Upper lobe of left lung (tissue), 6 donors: ENCODE measurements around the gene ACTN4. TPM values are rescaled to one million over a fixed set of nuclear protein-coding genes. Genes with fewer than 3 reads are reported as not detected.
"Not testable (repeated sequence)": the region's sequence is repeated elsewhere in the genome, so short reads cannot be mapped to it uniquely, and the experiment has no call there.

Source experiments
- ATAC-seq, 2 donors: fragments of 200-7000 bp; cut with Tn5 transposase; one replicate each; pipeline ENCODE4 v1.9.1; 2022; ENCODE audit warnings: mild to moderate bottlenecking in 2 of 2, moderate library complexity in 2 of 2; ENCODE audit not compliant: low FRiP score in 2 of 2
- DNase-seq, 2 donors: peaks; one replicate each; pipeline ENCODE4 v3.0.0-alpha.2; 2019 to 2020
- H3K27ac ChIP-seq, 4 donors: fragments of 200-600 bp; sonication (generic); one replicate each; pipeline ENCODE4 v1.5.1; 2016 to 2019
- H3K27me3 ChIP-seq, 4 donors: fragments of 200-600 bp; sonication (generic); one replicate each; pipeline ENCODE4 v1.5.1; 2017 to 2019
- H3K36me3 ChIP-seq, 4 donors: fragments of 200-600 bp; sonication (generic); one replicate each; pipeline ENCODE4 v1.5.1; 2016 to 2019
- H3K4me1 ChIP-seq, 4 donors: fragments of 200-600 bp; sonication (generic); one replicate each; pipeline ENCODE4 v1.5.1; 2018 to 2019
- H3K4me3 ChIP-seq, 4 donors: fragments of 200-600 bp; sonication (generic); one replicate each; pipeline ENCODE4 v1.5.1; 2017 to 2019; ENCODE audit warnings: mild to moderate bottlenecking in 2 of 4, moderate library complexity in 1 of 4
- H3K9me3 ChIP-seq, 4 donors: fragments of 200-600 bp; sonication (generic); one replicate each; pipeline ENCODE4 v1.5.1; 2018 to 2019
- EP300 ChIP-seq, 4 donors: sonication (generic); formaldehyde crosslinking; IDR thresholded peaks; one replicate each; pipeline ENCODE4 v1.5.1; 2017; ENCODE audit warnings: antibody characterized with exemption in 4 of 4, control low read depth in 2 of 4
- POLR2A ChIP-seq, 4 donors: fragments of 450-650 bp; IDR thresholded peaks; one replicate each; pipeline ENCODE4 v1.5.1; 2016 to 2017; ENCODE audit warnings: antibody characterized with exemption in 4 of 4, mild to moderate bottlenecking in 2 of 4
- POLR2AphosphoS5 ChIP-seq, 2 donors: sonication (generic); formaldehyde crosslinking; IDR thresholded peaks; one replicate each; pipeline ENCODE4 v1.5.1; 2017; ENCODE audit warnings: antibody characterized with exemption in 2 of 2
- WGBS, 2 donors: methylation state at CpG; one replicate each; pipeline ENCODE4 v1.1.5; 2017 to 2018; 5-methylcytosine and 5-hydroxymethylcytosine counted together
- total RNA-seq, 6 donors: library from RNA; depleted of rRNA in 4 of 6; stranded (reverse); fragments of >200 nt in 4 of 6; gene quantifications; one replicate each; pipeline versions ENCODE4 v1.1.0 to v1.2.1, GENCODE V29; 2016 to 2021
- TF ChIP-seq, protein P1 (sequence below), 6 experiments: fragments of 450-650 bp in 4 of 6; fragments of 200-600 bp in 2 of 6; sonication (generic) in 2 of 6; IDR thresholded peaks; one replicate each; pipeline ENCODE4 v1.5.1; 2016 to 2019; ENCODE audit warnings: antibody characterized with exemption in 6 of 6
- donor health status: DM: no; HTN: no; CAD: no; lungs with moderate emphysema.
- donor health status: DM: no; HTN: yes; CAD: no; lungs with severe emphysema.

Gene ACTN4
- total RNA-seq = 100 to 1,000 TPM; 162 to 636 (median 512) TPM

DNA sequence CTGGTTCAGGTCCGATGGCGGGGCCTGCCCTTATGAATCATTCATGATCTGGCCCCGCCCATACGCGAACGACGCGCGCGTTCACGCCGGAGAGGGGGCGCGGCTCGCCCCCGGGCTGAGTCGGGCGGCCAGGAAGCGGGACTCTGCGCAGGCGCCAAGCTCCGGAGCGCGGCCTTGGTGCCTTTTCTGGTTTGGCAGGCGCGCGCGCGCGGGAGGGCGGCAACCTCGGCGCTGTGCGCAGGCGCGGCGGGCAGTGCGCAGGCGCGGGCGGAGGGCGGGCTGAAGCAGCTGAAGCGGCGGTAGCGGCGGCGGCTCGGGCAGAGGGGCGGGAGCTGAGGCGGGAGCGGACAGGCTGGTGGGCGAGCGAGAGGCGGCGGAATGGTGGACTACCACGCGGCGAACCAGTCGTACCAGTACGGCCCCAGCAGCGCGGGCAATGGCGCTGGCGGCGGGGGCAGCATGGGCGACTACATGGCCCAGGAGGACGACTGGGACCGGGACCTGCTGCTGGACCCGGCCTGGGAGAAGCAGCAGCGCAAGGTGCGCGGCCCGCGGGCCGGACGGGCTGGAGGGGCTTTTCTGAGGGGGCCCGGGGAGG, at the start of gene ACTN4:
Gene ACTN4, plus strand, starts transcription at position 282 of the 598 bp plus-strand sequence. Its CDS starts 97 bp downstream, at position 379.
- WGBS, 2 donors = 0% methylated on average over 43 to 66 of the region's 77 CpGs
- peak; percentile 94 to 96 for ATAC-seq

DNA sequence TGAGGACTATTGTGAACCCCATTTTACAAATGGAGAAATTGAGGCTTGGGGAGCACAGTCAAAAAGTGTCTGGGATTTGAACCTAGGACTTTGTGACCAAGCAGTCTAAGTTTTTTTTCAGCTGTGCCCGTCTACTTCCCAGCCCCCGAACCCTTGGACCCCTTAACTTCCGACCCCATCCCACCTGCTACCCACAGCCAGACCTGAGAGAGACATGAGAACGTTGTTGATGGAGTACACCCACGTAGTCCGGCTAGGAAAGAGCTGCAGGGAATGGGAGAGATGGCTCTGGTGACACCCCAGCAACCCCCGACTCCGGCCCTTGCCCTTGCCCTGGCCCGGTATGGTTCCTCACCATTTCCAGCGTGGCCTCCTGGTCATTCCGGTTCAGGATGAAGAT, 47.7 kb upstream of the ACTN4 start:
- no peak for ATAC-seq
- no peaks in the 10 kb centered on the region for H3K9me3 ChIP-seq
- no peaks in the 10 kb centered on the region for H3K36me3 ChIP-seq
- H3K27ac ChIP-seq = no peak overlapping the region
- H3K4me1 ChIP-seq = peaks cover 0 to 9% (median 5%) of the 10 kb centered on the region in 4 donors
- WGBS, 2 donors = 87 to 91% methylated on average over 6 to 11 of the region's 11 CpGs
- no peaks in the 10 kb centered on the region for H3K27me3 ChIP-seq
- no peak overlapping the region for H3K4me3 ChIP-seq
- no peak for TF ChIP-seq POLR2AphosphoS5 (IDR thresholded peaks at IDR 0.05)
- no peak for TF ChIP-seq EP300 (IDR thresholded peaks at IDR 0.05)
- no peak for TF ChIP-seq POLR2A (IDR thresholded peaks at IDR 0.05)
- TF ChIP-seq, protein P1, sequence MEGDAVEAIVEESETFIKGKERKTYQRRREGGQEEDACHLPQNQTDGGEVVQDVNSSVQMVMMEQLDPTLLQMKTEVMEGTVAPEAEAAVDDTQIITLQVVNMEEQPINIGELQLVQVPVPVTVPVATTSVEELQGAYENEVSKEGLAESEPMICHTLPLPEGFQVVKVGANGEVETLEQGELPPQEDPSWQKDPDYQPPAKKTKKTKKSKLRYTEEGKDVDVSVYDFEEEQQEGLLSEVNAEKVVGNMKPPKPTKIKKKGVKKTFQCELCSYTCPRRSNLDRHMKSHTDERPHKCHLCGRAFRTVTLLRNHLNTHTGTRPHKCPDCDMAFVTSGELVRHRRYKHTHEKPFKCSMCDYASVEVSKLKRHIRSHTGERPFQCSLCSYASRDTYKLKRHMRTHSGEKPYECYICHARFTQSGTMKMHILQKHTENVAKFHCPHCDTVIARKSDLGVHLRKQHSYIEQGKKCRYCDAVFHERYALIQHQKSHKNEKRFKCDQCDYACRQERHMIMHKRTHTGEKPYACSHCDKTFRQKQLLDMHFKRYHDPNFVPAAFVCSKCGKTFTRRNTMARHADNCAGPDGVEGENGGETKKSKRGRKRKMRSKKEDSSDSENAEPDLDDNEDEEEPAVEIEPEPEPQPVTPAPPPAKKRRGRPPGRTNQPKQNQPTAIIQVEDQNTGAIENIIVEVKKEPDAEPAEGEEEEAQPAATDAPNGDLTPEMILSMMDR (IDR thresholded peaks at IDR 0.05) = no peak
- no peak for DNase-seq

More for the DNA sequence above, at the start of gene ACTN4:
- H3K4me1 ChIP-seq = peaks cover 34 to 39% (median 39%) of the 10 kb centered on the region in 4 donors
- TF ChIP-seq EP300 (IDR thresholded peaks at IDR 0.05) (no peak), POLR2A (IDR thresholded peaks at IDR 0.05) (peak in 3 of 4 donors; percentile 97 to 100 (median 99)), POLR2AphosphoS5 (IDR thresholded peaks at IDR 0.05) (peak; percentile 97 to 99)
- TF ChIP-seq, protein P1 (IDR thresholded peaks at IDR 0.05) = peak in 3 of 6 experiments; percentile 15 to 34 (median 27)
- no peaks in the 10 kb centered on the region for H3K9me3 ChIP-seq
- H3K27me3 ChIP-seq = no peaks in the 10 kb centered on the region
- H3K4me3 ChIP-seq = peak within 1 kb of the TSS; percentile 92 to 100 (median 98)
- DNase-seq = peak; percentile 99 to 100
- H3K36me3 ChIP-seq = no peaks in the 10 kb centered on the region
- H3K27ac ChIP-seq = peak within 1 kb of the TSS; percentile 94 to 98 (median 97)

DNA sequence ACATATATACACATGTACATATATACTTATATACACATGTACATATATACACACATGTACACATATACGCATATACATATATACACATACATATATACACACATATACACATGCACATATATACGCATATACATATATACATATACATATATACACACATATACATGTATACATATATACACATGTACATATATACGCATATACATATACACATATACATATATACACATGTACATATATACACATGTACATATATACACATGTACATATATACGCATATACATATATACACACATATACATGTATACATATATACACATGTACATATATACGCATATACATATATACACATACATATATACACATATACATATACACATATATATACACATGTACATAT, 44.6 kb upstream of the ACTN4 start:
- not testable (repeated sequence) for H3K9me3 ChIP-seq, H3K36me3 ChIP-seq, H3K27me3 ChIP-seq, H3K27ac ChIP-seq, H3K4me3 ChIP-seq, H3K4me1 ChIP-seq, ATAC-seq, DNase-seq
- 92 to 93% methylated on average over 5 of the region's 5 CpGs for WGBS, 2 donors

DNA sequence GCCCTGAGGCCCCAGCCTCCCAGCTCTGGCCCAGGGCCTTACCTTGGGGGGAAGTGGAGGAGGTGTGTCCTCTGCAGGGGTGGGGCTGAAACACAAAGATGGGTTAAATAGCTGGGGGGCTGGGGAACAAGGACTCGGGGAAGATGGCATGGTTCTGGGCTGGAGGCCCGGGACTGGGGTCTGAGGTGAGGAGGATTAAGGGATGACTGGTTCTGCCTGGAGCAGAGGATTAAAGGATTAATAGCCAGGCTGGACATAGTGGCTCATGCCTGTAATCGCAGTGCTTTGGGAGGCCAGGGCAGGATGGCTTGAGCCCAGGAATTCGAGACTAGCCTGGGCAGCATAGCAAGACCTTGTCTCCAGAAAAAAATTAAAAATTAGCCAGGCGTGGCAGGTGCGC, 41.3 kb upstream of the ACTN4 start:
- 81 to 88% methylated on average over 6 of the region's 6 CpGs for WGBS, 2 donors
- no peak overlapping the region for H3K4me3 ChIP-seq
- no peak for ATAC-seq

DNA sequence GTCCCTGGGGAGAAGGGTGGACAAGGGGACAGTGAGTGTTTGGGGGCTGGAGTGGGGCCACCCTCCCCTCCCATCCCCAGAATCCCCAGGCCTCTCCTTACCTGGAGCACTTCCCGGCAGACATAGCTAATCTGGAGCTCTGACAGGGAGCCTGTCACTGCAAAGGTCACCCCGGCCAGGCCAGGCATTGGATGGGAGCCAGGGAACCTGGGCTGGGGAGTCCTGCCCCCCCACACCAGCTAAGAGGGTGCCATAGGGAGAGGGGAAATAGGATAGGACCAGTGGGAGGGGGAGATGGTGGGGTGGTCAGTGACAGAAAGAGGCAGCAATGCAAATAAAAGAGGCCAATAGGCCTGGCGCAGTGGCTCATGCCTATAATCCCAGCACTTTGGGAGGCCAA, 33.2 kb upstream of the ACTN4 start:
- Histone ChIP-seq H3K9me3 (no peaks in the 10 kb centered on the region), H3K27ac (no peak overlapping the region), H3K4me3 (no peak overlapping the region), H3K4me1 (peaks cover 7 to 12% (median 8%) of the 10 kb centered on the region in 4 donors), H3K27me3 (no peaks in the 10 kb centered on the region), H3K36me3 (no peaks in the 10 kb centered on the region)
- no peak for DNase-seq
- no peak for ATAC-seq
- TF ChIP-seq POLR2AphosphoS5 (IDR thresholded peaks at IDR 0.05) = no peak
- no peak for TF ChIP-seq POLR2A (IDR thresholded peaks at IDR 0.05)
- TF ChIP-seq EP300 (IDR thresholded peaks at IDR 0.05) = no peak
- TF ChIP-seq, protein P1 (IDR thresholded peaks at IDR 0.05) = no peak
- 71 to 78% methylated on average over 2 to 3 of the region's 3 CpGs for WGBS, 2 donors

More for the DNA sequence above, 41.3 kb upstream of the ACTN4 start:
- Histone ChIP-seq H3K36me3 (no peaks in the 10 kb centered on the region), H3K4me1 (no peaks in the 10 kb centered on the region), H3K9me3 (no peaks in the 10 kb centered on the region), H3K27me3 (no peaks in the 10 kb centered on the region), H3K27ac (no peak overlapping the region)
- DNase-seq = no peak
- TF ChIP-seq, protein P1 (IDR thresholded peaks at IDR 0.05) = no peak
- TF ChIP-seq POLR2A (IDR thresholded peaks at IDR 0.05) (no peak), EP300 (IDR thresholded peaks at IDR 0.05) (no peak), POLR2AphosphoS5 (IDR thresholded peaks at IDR 0.05) (no peak)
